Mesothelial cell of epicardium (in vitro differentiated cells): ENCODE results near the gene WRAP73. TPM values are rescaled to one million over a fixed set of nuclear protein-coding genes. Genes with fewer than 3 reads are reported as not detected.

Source experiments
- DNase-seq, 2 experiments: peaks; one replicate each; pipeline ENCODE4 v3.0.0; 2021; ENCODE audit warnings: low spot score in 2 of 2; ENCODE audit not compliant: unreplicated experiment in 2 of 2
- H3K27ac Mint-ChIP-seq: 2 replicates; pipeline ENCODE4 v1.8.0; 2021; ENCODE audit warnings: mixed read lengths
- H3K27me3 Mint-ChIP-seq: 2 replicates; pipeline ENCODE4 v1.8.0; 2021; ENCODE audit warnings: low read depth, mixed read lengths
- H3K36me3 Mint-ChIP-seq: 2 replicates; pipeline ENCODE4 v1.8.0; 2021; ENCODE audit warnings: mixed read lengths
- H3K4me1 Mint-ChIP-seq: 2 replicates; pipeline ENCODE4 v1.8.0; 2021; ENCODE audit warnings: mixed read lengths
- H3K4me3 Mint-ChIP-seq: 2 replicates; pipeline ENCODE4 v1.8.0; 2021; ENCODE audit warnings: mild to moderate bottlenecking, moderate library complexity, mixed read lengths
- H3K9me3 Mint-ChIP-seq: 2 replicates; pipeline ENCODE4 v1.8.0; 2021; ENCODE audit warnings: mixed read lengths
- total RNA-seq: library from RNA; stranded (reverse); gene quantifications from 3 replicates; pipeline ENCODE4 v1.2.1, GENCODE V29; 2021
- TF ChIP-seq, protein P1 (sequence below): fragments of 200-600 bp; sonication (generic); IDR thresholded peaks from one replicate; pipeline ENCODE4 v1.5.0; 2021; ENCODE audit warnings: antibody characterized with exemption; ENCODE audit not compliant: unreplicated experiment

The WRAP73 gene
- total RNA-seq, 1 donor from 2014 or later: 20.8 TPM

DNA sequence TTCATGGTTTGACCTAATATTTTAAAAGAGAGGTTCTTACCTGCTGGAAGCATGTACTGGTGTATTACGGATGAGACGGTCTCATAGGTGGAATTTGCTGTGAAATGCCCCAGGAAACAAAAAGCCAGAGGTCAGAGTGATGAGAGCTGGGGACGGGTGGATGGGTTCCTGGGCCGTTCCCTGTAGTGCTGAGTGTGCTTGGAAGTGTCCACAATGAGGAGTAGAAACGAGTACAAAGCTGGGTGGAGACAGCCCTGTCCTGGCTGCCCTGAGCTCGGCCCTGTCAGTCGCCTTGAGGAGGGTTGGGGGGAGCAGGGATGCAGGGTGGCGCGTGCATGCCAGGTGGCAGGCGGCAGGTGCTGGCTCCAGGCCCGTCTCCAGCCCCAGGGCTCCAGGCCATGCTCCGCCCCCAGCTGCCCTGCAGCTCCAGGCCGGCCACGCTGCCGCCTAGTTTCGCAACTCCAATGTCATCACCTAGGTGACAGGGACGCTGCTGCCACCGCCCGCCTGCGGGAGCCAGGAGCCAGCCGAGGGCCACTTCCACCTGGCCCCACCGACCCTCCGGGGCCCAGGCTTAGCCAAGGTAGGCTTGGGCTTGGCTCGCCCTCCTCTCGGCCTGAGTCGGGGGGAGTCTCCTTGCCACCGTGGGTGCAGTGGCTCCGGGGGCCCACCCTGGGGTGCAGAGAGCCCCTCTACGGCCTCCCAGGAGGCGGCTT lies 18.8 kb upstream of the WRAP73 start:
- H3K4me3 Mint-ChIP-seq: no peak overlapping the region
- no peak for DNase-seq
- TF ChIP-seq, protein P1, sequence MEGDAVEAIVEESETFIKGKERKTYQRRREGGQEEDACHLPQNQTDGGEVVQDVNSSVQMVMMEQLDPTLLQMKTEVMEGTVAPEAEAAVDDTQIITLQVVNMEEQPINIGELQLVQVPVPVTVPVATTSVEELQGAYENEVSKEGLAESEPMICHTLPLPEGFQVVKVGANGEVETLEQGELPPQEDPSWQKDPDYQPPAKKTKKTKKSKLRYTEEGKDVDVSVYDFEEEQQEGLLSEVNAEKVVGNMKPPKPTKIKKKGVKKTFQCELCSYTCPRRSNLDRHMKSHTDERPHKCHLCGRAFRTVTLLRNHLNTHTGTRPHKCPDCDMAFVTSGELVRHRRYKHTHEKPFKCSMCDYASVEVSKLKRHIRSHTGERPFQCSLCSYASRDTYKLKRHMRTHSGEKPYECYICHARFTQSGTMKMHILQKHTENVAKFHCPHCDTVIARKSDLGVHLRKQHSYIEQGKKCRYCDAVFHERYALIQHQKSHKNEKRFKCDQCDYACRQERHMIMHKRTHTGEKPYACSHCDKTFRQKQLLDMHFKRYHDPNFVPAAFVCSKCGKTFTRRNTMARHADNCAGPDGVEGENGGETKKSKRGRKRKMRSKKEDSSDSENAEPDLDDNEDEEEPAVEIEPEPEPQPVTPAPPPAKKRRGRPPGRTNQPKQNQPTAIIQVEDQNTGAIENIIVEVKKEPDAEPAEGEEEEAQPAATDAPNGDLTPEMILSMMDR: no peak
- H3K9me3 Mint-ChIP-seq: no peaks in the 10 kb centered on the region
- peaks cover 15% of the 10 kb centered on the region for H3K4me1 Mint-ChIP-seq
- no peaks in the 10 kb centered on the region for H3K36me3 Mint-ChIP-seq
- no peak overlapping the region for H3K27ac Mint-ChIP-seq
- H3K27me3 Mint-ChIP-seq: peaks cover 63% of the 10 kb centered on the region

DNA sequence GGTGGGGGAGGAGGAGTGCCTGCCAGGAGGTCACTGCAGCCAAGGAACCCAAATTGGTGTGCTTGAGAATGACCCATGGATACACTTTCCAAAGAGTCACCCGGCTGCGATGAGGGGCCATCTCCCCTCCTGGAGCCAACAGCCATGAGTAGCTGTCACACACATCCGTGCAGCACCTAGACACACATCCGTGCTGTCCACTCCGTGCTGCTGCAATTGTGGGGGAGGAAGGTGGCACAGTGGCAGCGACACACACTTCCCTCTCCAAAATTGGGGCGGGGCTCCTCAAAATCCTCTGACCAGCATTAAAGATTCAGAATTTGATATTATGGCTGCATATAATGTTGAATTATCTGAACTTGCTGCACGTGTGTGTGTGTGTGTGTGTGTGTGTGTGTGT lies 18.2 kb upstream of the WRAP73 start:
- Mint-ChIP-seq H3K36me3 (no peaks in the 10 kb centered on the region), H3K27ac (no peak overlapping the region), H3K4me1 (peaks cover 11% of the 10 kb centered on the region), H3K27me3 (peaks cover 61% of the 10 kb centered on the region), H3K4me3 (no peak overlapping the region), H3K9me3 (no peaks in the 10 kb centered on the region)
- no peak for DNase-seq
- TF ChIP-seq, protein P1: no peak

DNA sequence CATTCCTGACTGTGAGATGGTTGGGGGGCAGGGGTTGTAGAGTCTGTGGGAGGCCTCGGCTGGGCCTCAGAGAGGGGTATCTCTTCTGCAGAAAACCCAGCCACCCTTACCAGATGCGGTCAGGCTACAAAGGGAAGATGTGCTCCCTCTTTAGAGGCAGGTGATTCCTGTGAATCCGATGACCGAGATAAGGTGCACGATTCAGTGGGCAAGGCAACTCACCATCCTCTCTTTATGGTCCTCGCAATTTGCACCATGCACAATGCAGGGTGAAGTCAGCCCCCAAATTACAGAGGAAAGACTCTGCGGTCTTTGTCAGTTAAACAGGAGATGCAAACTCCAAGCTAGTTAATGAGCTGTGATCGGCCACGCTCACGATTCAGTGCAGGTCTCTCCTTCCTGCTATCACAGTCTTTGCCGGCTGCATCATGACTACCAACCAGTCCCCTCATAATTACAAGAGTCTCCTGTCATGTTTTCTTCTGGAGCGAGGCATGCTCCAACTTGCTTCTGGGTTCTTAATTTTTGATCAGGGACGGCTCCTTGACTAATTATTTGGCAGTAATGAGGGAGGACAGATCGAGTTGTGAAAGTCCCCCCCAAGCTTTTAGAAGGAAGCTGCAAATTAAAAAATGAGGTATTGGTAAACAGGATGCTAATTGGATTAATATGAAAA lies 14.9 kb upstream of the WRAP73 start:
- TF ChIP-seq, protein P1: no peak
- peaks cover 57% of the 10 kb centered on the region for H3K27me3 Mint-ChIP-seq
- H3K9me3 Mint-ChIP-seq: no peaks in the 10 kb centered on the region
- H3K27ac Mint-ChIP-seq: no peak overlapping the region
- no peak for DNase-seq
- H3K4me3 Mint-ChIP-seq: no peak overlapping the region
- H3K4me1 Mint-ChIP-seq: peaks cover 8% of the 10 kb centered on the region
- no peaks in the 10 kb centered on the region for H3K36me3 Mint-ChIP-seq

DNA sequence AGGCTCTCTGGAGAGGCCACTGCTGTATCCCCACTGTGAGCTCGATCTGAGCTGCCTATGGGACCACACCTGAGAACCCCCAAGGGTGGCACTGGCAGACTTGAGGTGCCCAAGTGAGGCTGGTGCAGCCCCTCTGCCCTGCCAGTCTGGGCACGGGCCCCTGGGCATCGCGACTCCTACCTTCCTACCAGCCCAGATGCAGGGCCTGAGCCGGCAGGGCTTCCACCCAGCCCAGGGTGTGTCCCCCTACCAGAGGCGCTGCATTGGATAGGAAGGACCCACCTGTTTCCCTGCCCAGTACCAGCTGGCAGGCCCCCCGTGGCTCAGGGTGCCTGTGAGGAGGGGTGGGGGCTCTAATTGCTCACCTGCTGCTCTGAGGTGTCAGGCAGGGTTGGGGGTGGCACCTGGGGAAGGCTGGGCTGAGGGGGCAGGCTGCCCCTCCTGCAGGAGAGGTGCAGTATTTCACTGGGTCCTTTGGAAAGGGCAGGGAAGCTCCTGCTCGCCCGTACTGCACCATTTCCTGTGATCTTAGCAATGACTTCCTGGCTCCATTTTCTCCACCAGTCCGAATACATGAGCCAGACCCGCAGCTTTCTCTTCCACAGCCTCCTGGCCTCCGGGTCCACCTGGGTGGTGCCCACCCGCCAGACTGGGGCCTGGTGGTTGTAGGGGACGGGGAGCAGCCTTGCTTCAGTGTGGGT lies 14.2 kb upstream of the WRAP73 start:
- Mint-ChIP-seq H3K27ac (no peak overlapping the region), H3K9me3 (no peaks in the 10 kb centered on the region), H3K27me3 (peaks cover 57% of the 10 kb centered on the region), H3K4me1 (peaks cover 8% of the 10 kb centered on the region), H3K4me3 (no peak overlapping the region), H3K36me3 (no peaks in the 10 kb centered on the region)
- DNase-seq: no peak
- TF ChIP-seq, protein P1: no peak

DNA sequence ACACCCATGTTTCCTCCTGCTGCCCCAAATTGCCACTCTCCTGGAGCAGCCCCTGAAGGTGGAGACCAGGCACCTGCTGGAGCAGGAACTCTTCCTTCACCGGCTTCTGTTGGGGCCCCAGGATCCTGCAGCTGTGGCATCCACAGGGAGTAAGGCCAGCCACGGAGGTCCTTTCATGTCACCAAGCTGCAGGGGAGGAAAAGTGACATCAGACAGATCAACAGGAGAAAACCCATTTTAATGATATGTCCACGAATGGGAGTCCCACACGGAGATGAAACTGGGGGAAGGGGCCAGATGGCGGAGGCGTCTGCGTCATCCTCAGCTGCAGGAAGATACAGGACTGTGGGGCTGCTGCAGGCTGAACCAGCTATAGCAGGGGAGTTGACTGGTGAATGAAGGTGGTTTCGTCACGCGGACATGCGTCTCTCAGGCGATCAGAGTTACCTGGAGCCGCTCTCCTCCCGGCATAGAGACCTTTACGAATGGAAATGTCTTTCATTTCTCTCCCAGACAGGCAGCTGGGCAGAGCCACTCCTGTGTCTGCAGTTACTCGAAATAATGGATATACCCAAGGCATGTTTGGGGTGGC lies 12.3 kb upstream of the WRAP73 start:
- Mint-ChIP-seq H3K9me3 (no peaks in the 10 kb centered on the region), H3K4me1 (peaks cover 6% of the 10 kb centered on the region), H3K27ac (no peak overlapping the region), H3K36me3 (no peaks in the 10 kb centered on the region), H3K4me3 (no peak overlapping the region), H3K27me3 (peaks cover 67% of the 10 kb centered on the region)
- DNase-seq: no peak
- TF ChIP-seq, protein P1: no peak
